HepG2 (cell line): Measurements from ENCODE around the gene POLA1. TPM values are rescaled to one million over a fixed set of nuclear protein-coding genes. Genes with fewer than 3 reads are reported as not detected.

Experiments used
- ATAC-seq: fragments of 200-7000 bp; cut with Tn5 transposase; 3 replicates; pipeline ENCODE4 v1.9.1; 2020; ENCODE audit warnings: mild to moderate bottlenecking, moderate library complexity
- BruUV-seq: library from RNA; stranded (reverse); fragments of 400-500 nt; replicated peaks from 2 replicates; lab custom pipeline; 2021; lab: Mats Ljungman, UMichigan
- CTCF ChIA-PET: fragments of 300-600 bp; formaldehyde crosslinking; extraction: SDS; loops from one replicate; lab custom pipeline; 2021; ENCODE audit warnings: low total read pairs, inconsistent platforms, low intra/inter-chr PET ratio; lab: Yijun Ruan, JAX
- POLR2A ChIA-PET: fragments of 350-600 bp; sonication (Branson Sonifier 250); formaldehyde crosslinking; loops from one replicate; lab custom pipeline; 2020; ENCODE audit warnings: antibody characterized with exemption, inconsistent platforms; lab: Yijun Ruan, JAX
- DNase-seq: peaks from one replicate; pipeline ENCODE4 v3.0.0-alpha.2; 2015; ENCODE audit warnings: low spot score
- FAIRE-seq: peaks from 3 replicates; lab custom pipeline; 2011; peaks lifted over from hg19 to GRCh38; lab: Jason Lieb, UNC
- H2AFZ ChIP-seq: one replicate; pipeline ENCODE4 v1.6.1; 2011; ENCODE audit warnings: low read length, inconsistent platforms
- H3K27ac ChIP-seq: fragments of 300-600 bp; 3 replicates; pipeline ENCODE4 v1.8.0; 2011; ENCODE audit warnings: mixed run types, mild to moderate bottlenecking, mixed read lengths, low read length, inconsistent platforms; ENCODE audit not compliant: insufficient read depth; ENCODE audit errors: extremely low read length
- H3K27me3 ChIP-seq, 2 experiments: fragments of 200-600 bp in 1 of 2; 2 replicates in 1 of 2; 3 replicates in 1 of 2; pipeline versions ENCODE4 v1.6.0 to v1.8.0; 2011; ENCODE audit warnings: low read length in 2 of 2, mild to moderate bottlenecking in 2 of 2, moderate library complexity in 2 of 2, inconsistent platforms in 1 of 2; ENCODE audit not compliant: insufficient read depth in 2 of 2, control insufficient read depth in 1 of 2
- H3K36me3 ChIP-seq, 2 experiments: fragments of 200-600 bp in 1 of 2; replicated peaks in 1 of 2; 2 replicates in 1 of 2; 3 replicates in 1 of 2; pipeline versions ENCODE4 v1.5.1 to v1.8.0; 2011; ENCODE audit warnings: low read length in 2 of 2, inconsistent platforms in 1 of 2; ENCODE audit not compliant: insufficient read depth in 2 of 2, control insufficient read depth in 1 of 2
- H3K4me1 ChIP-seq: 2 replicates; pipeline ENCODE4 v1.5.1; 2012; ENCODE audit warnings: low read length, inconsistent platforms; ENCODE audit not compliant: insufficient read depth
- H3K4me2 ChIP-seq: 2 replicates; pipeline ENCODE4 v1.6.0; 2011; ENCODE audit warnings: low read depth, low read length, inconsistent platforms
- H3K4me3 ChIP-seq, 3 experiments: fragments of 200-600 bp in 1 of 3; sonication (generic), shearing (Covaris generic) in 1 of 3; replicated peaks in 1 of 3; 2 replicates each; pipeline ENCODE4 v1.5.1; 2011 to 2016; ENCODE audit warnings: low read length in 3 of 3, inconsistent platforms in 2 of 3, low read depth in 2 of 3, mild to moderate bottlenecking in 2 of 3, control low read depth in 1 of 3, mixed read lengths in 1 of 3; ENCODE audit not compliant: insufficient read depth in 1 of 3
- H3K79me2 ChIP-seq: one replicate; pipeline ENCODE4 v1.6.1; 2011; ENCODE audit warnings: low read length, inconsistent platforms; ENCODE audit not compliant: insufficient read depth
- H3K9ac ChIP-seq: 2 replicates; pipeline ENCODE4 v1.6.0; 2011; ENCODE audit warnings: mild to moderate bottlenecking, low read depth, low read length, inconsistent platforms; ENCODE audit not compliant: insufficient read depth
- H3K9me3 ChIP-seq: 2 replicates; pipeline ENCODE4 v1.5.1; 2012; ENCODE audit warnings: mild to moderate bottlenecking, low read length
- H4K20me1 ChIP-seq: 2 replicates; pipeline ENCODE4 v1.6.0; 2011; ENCODE audit warnings: inconsistent platforms, mild to moderate bottlenecking, low read length, moderate library complexity; ENCODE audit not compliant: insufficient read depth
- IRF9 ChIP-seq: sonication (generic); formaldehyde crosslinking; IDR thresholded peaks from 2 replicates; pipeline ENCODE4 v1.8.0; 2022; ENCODE audit warnings: missing genetic modification reagents, mild to moderate bottlenecking, borderline replicate concordance
- PREB ChIP-seq: sonication (generic); formaldehyde crosslinking; IDR thresholded peaks from 2 replicates; pipeline ENCODE4 v1.4.0; 2020; ENCODE audit warnings: missing genetic modification reagents
- YY1 ChIP-seq: IDR thresholded peaks from 2 replicates; pipeline ENCODE4 v1.6.1; 2011; ENCODE audit warnings: low read length, low read depth, moderate library complexity, mild to moderate bottlenecking; ENCODE audit not compliant: insufficient read depth, insufficient replicate concordance
- ZNF17 ChIP-seq: sonication (generic); formaldehyde crosslinking; IDR thresholded peaks from 2 replicates; pipeline ENCODE4 v1.5.0; 2020; ENCODE audit warnings: mild to moderate bottlenecking, missing genetic modification reagents
- ZNF460 ChIP-seq: sonication (generic); formaldehyde crosslinking; IDR thresholded peaks from 2 replicates; pipeline ENCODE4 v1.5.1; 2020; ENCODE audit warnings: missing genetic modification reagents, mild to moderate bottlenecking, borderline replicate concordance
- WGBS: methylation state at CpG from one replicate; pipeline ENCODE4 v1.1.6; 2017; ENCODE audit warnings: low lambda C conversion rate; 5-methylcytosine and 5-hydroxymethylcytosine counted together
- in situ Hi-C: cut with HindIII; loops from 2 replicates; pipeline ENCODE4 v1.10.0; 2017; ENCODE audit warnings: low pct_unique_long_range_greater_than_20kb; ENCODE audit not compliant: extremely low pct_ligation_motif_present
- intact Hi-C: fragments of 100-400 bp; cut with micrococcal nuclease; formaldehyde crosslinking; loops from one replicate; pipeline ENCODE4 v1.10.0; 2022; ENCODE audit not compliant: unreplicated experiment
- polyA plus RNA-seq, 8 experiments: library from polyadenylated mRNA; depleted of rRNA in 3 of 8; stranded (reverse) in 7 of 8; unstranded in 1 of 8; fragments of >200 nt; fragmentation: Illumina TruSeq in 4 of 8; extraction: Trizol in 4 of 8; gene quantifications; 2 replicates each; pipeline versions ENCODE4 v1.2.1 to v1.2.3, GENCODE V29; 2011 to 2016; ENCODE audit warnings: low read depth in 4 of 8, missing spikeins in 1 of 8, mixed read lengths in 1 of 8; ENCODE audit not compliant: insufficient read depth in 1 of 8
- total RNA-seq, 5 experiments: library from RNA; depleted of rRNA; stranded (reverse); fragments of >200 nt; fragmentation: Illumina TruSeq; extraction: Trizol; gene quantifications; 2 replicates each; pipeline ENCODE4 v1.2.3, GENCODE V29; 2016; ENCODE audit warnings: low read depth in 1 of 5

The POLA1 gene
- total and polyA plus RNA-seq, 2 of the 13 experiments (the other 11 are each of a cell fraction or from before 2014, with no cell fraction given), result 3.3 to 26.5 TPM

- Histone ChIP-seq H3K9me3 (no peaks in the 10 kb centered on the region), H3K9ac (no peak overlapping the region), H3K36me3 (no peaks in the 10 kb centered on the region), H3K4me3 (no peak overlapping the region), H3K4me1 (peaks cover 8% of the 10 kb centered on the region; the same call in 1 of the 2 replicates), H3K27me3 (peaks cover 4 to 58% of the 10 kb centered on the region in 2 experiments; a peak in 3 of 5 replicates), H2AFZ (no peak overlapping the region), H3K27ac (no peak overlapping the region), H3K79me2 (no peaks in the 10 kb centered on the region), H3K4me2 (no peak overlapping the region; the same call in 1 of the 2 replicates), H4K20me1 (no peaks in the 10 kb centered on the region)
- ChIA-PET CTCF (no interaction called here), POLR2A (no interaction called here)
- no peak for ATAC-seq
- in situ Hi-C loops, result no loop called here
- no TSS peak for BruUV-seq
- WGBS, result no CpG with 5 or more reads among the region's 32 CpGs
- intact Hi-C loops, result no loop called here
- TF ChIP-seq ZNF460 (CRISPR knock-in tag), result no peak
- TF ChIP-seq YY1, result no peak
- no peak for TF ChIP-seq ZNF17 (CRISPR knock-in tag)
- TF ChIP-seq PREB, result no peak
- TF ChIP-seq IRF9, result no peak
- no peak for FAIRE-seq
- no peak for DNase-seq
Measured at GRCh38 chrX:25011589-25012432, 318.1 kb downstream of the POLA1 start.
